SK-N-SH treated with all-trans-retinoic acid at 6 μM for 48 hours (cell line): Measurements from ENCODE around the gene KAT5.

Source experiments
- ESRRG ChIP-seq: fragments of 250-450 bp; sonication (Bioruptor Pico); IDR thresholded peaks from 2 replicates; pipeline ENCODE4 v1.6.1; 2021; ENCODE audit warnings: mild to moderate bottlenecking
- TOX ChIP-seq: fragments of 250-450 bp; sonication (Bioruptor Pico); IDR thresholded peaks from 2 replicates; pipeline ENCODE4 v1.8.0; 2021; ENCODE audit warnings: mild to moderate bottlenecking, moderate library complexity, borderline replicate concordance
- ZNF8 ChIP-seq: fragments of 450-650 bp; formaldehyde crosslinking; IDR thresholded peaks from 2 replicates; pipeline ENCODE4 v1.5.0; 2020; ENCODE audit warnings: mild to moderate bottlenecking, moderate library complexity
- TF ChIP-seq, protein P1 (sequence below): fragments of 250-450 bp; sonication (Bioruptor Pico); IDR thresholded peaks from 2 replicates; pipeline ENCODE4 v1.5.0; 2020; ENCODE audit warnings: mild to moderate bottlenecking, moderate library complexity

DNA sequence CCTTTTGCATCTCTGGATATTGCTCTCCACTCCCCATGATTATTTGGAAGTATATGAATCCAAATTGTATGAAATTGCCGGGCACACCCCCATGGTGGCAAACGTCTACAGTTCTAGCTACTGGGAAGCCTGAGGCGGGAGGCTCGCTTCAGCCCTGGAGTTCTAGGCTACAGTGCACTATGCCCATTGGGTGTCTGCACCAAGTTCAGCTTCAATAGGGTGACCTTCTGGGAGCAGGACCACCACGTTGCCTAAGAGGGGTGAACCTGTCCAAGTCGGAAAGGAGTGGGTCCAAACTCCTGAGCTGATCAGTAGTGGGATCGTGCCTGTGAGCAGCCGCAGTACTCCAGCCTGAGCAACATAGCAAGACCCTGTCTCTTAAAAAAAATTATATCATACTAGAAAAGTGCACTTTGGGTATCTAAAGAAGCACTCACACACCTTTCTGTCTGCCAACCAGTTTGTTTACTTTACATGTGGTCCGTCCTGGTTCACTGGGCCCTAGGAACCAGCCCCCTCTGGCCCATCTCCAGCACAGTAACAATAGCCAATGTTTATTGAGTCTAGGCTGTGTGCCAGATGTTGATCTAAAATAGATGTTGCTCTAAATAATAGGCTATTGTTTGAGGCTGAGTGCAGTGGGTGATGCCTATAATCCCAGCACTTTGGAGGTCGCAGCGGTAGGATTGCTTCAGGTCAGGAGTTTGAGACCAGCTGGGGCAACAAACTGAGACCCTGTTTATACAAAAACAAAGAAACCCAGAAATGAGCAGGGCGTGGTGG is 16.4 kb upstream of the KAT5 start:
- no peak for TF ChIP-seq ESRRG (CRISPR knock-in tag)
- no peak for TF ChIP-seq TOX
- no peak for TF ChIP-seq ZNF8 (CRISPR knock-in tag)
- TF ChIP-seq, protein P1, sequence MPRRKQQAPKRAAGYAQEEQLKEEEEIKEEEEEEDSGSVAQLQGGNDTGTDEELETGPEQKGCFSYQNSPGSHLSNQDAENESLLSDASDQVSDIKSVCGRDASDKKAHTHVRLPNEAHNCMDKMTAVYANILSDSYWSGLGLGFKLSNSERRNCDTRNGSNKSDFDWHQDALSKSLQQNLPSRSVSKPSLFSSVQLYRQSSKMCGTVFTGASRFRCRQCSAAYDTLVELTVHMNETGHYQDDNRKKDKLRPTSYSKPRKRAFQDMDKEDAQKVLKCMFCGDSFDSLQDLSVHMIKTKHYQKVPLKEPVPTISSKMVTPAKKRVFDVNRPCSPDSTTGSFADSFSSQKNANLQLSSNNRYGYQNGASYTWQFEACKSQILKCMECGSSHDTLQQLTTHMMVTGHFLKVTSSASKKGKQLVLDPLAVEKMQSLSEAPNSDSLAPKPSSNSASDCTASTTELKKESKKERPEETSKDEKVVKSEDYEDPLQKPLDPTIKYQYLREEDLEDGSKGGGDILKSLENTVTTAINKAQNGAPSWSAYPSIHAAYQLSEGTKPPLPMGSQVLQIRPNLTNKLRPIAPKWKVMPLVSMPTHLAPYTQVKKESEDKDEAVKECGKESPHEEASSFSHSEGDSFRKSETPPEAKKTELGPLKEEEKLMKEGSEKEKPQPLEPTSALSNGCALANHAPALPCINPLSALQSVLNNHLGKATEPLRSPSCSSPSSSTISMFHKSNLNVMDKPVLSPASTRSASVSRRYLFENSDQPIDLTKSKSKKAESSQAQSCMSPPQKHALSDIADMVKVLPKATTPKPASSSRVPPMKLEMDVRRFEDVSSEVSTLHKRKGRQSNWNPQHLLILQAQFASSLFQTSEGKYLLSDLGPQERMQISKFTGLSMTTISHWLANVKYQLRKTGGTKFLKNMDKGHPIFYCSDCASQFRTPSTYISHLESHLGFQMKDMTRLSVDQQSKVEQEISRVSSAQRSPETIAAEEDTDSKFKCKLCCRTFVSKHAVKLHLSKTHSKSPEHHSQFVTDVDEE (CRISPR knock-in tag): no peak
